ENCODE measurements around the gene ABCA9.

DNA sequence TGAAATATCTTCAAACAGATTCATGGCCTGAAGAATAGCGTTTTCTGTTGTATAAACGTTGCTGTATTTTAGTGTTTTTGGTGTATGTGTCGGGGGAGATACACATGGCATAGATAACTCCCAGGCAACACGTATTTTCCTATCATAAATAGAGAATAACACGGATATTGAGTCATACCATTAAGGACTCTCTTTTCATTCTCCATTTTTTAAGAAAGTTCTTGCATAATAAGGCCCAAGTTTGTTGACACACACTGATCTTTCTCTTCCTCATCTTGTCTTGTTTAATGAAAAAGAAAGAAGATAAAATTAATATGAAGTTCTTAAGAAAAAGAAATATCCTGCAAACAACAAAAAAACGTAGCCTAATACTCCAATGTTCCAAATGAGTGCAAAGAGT is 119.0 kb downstream of the ABCA9 start:
- TF ChIP-seq, protein P1, sequence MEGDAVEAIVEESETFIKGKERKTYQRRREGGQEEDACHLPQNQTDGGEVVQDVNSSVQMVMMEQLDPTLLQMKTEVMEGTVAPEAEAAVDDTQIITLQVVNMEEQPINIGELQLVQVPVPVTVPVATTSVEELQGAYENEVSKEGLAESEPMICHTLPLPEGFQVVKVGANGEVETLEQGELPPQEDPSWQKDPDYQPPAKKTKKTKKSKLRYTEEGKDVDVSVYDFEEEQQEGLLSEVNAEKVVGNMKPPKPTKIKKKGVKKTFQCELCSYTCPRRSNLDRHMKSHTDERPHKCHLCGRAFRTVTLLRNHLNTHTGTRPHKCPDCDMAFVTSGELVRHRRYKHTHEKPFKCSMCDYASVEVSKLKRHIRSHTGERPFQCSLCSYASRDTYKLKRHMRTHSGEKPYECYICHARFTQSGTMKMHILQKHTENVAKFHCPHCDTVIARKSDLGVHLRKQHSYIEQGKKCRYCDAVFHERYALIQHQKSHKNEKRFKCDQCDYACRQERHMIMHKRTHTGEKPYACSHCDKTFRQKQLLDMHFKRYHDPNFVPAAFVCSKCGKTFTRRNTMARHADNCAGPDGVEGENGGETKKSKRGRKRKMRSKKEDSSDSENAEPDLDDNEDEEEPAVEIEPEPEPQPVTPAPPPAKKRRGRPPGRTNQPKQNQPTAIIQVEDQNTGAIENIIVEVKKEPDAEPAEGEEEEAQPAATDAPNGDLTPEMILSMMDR (IDR thresholded peaks at IDR 0.05): no peak
- TF ChIP-seq POLR2AphosphoS5 (IDR thresholded peaks at IDR 0.05): no peak

All from transverse colon (tissue), 4 donors.